SU-DHL-6 (cell line): Measurements from ENCODE around the gene NCKAP5.

Experiments used
- EZH2phosphoT487 ChIP-seq: fragments of 200-600 bp; sonication (generic), shearing (Covaris generic); conservative IDR thresholded peaks from 2 replicates; pipeline ENCODE4 v1.6.1; 2018; ENCODE audit warnings: mild to moderate bottlenecking, antibody characterized with exemption, low read length, moderate library complexity, mixed read lengths
- TF ChIP-seq, protein P1 (sequence below): fragments of 200-600 bp; sonication (generic); IDR thresholded peaks from one replicate; pipeline ENCODE4 v1.5.1; 2017; ENCODE audit warnings: antibody characterized with exemption, mild to moderate bottlenecking, low read length, moderate library complexity; ENCODE audit not compliant: insufficient read depth, poor library complexity, severe bottlenecking

- TF ChIP-seq, protein P1, sequence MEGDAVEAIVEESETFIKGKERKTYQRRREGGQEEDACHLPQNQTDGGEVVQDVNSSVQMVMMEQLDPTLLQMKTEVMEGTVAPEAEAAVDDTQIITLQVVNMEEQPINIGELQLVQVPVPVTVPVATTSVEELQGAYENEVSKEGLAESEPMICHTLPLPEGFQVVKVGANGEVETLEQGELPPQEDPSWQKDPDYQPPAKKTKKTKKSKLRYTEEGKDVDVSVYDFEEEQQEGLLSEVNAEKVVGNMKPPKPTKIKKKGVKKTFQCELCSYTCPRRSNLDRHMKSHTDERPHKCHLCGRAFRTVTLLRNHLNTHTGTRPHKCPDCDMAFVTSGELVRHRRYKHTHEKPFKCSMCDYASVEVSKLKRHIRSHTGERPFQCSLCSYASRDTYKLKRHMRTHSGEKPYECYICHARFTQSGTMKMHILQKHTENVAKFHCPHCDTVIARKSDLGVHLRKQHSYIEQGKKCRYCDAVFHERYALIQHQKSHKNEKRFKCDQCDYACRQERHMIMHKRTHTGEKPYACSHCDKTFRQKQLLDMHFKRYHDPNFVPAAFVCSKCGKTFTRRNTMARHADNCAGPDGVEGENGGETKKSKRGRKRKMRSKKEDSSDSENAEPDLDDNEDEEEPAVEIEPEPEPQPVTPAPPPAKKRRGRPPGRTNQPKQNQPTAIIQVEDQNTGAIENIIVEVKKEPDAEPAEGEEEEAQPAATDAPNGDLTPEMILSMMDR = no peak
- TF ChIP-seq EZH2phosphoT487 = no peak
Observed at GRCh38 chr2:133080822-133081221, 487.4 kb downstream of the NCKAP5 start.
